Measurements from ENCODE around the gene AKT3.
"Not testable (repeated sequence)": the region's sequence is repeated elsewhere in the genome, so short reads cannot be mapped to it uniquely, and the experiment has no call there.

AKT3 gene

GRCh38 chr1:243772361-243773050 is 77.5 kb downstream of the AKT3 start:
- not testable (repeated sequence) for DNase-seq

GRCh38 chr1:243770860-243771259 is 79.2 kb downstream of the AKT3 start:
- no peak for DNase-seq

DNA sequence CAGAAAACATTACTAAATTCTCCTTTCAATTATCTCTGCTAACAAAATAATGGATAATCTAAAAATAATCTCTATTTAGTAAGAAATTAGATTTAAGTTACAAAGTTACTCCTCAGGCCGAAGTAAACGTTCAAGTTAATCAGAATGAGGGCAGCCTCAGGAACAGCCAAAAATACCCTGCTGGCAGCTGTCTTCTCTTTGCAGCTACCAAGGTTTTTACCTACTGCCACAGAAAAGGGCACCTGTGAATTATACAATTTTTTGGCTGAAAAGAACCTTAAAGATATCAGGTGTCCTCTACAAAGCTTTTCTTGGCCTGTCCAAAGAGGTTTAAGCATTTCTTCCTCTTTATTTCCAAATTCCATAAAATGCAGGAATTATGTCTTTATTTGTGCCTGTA is 84.4 kb downstream of the AKT3 start:
- DNase-seq: no peak

DNA sequence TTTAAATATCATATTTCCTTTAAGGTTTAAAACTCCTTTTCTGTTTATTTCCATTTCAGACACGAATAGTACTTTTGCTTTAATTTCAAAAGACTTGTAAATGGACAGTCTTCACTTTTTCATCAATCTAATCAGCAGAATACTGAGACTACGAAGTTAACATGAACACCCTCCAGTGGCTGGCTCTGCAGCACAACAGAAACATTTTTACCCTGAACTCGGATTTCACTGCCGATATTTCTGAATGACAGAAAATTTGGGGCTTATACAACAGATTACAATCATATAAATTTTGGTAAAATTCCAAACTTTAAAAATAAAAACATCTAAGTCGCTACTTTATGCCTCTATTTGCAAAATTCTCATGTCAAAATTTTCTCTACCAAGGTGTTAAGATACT is 86.2 kb downstream of the AKT3 start:
- DNase-seq: no peak

- DNase-seq: no peak
Observed at GRCh38 chr1:243758647-243759046, 91.4 kb downstream of the AKT3 start.

DNA sequence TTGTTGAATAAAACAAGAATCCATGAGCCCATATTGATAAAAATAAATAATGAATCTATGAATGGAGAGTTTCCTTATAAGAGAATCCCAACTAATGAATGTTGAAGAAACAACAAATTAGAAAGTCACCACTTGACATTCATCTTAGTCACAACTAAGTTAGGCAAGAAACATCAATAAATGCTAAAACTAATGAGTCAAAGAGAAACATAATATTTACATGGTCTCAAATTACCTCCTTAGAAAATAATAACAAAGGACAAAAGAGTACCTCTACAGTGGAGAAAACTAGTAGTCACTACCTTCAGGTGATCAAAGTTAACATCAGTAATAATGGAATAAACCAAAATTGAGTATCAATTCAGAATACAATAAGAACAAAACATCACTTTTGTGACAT is 93.5 kb downstream of the AKT3 start:
- DNase-seq: no peak

DNA sequence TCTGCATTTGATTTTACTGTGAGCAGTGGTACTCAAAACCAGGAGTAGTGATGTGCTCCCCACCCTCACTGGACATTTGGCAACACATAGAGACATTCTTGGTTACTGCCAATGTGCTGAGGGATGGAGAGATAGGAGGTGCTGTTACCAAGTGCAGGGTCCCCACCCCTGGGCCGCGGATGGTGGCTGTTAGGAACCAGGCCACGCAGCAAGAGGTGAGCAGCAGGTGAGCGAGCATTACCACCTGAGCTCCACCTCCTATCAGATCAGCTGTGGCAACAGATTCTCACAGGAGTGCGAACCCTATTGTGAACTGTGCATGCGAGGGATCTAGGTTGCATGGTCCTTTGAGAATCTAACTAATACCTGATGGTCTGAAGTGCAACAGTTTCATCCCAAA is 95.7 kb downstream of the AKT3 start:
- no peak for DNase-seq

- DNase-seq: no peak
Observed at GRCh38 chr1:243751506-243751905, 98.5 kb downstream of the AKT3 start.

DNA sequence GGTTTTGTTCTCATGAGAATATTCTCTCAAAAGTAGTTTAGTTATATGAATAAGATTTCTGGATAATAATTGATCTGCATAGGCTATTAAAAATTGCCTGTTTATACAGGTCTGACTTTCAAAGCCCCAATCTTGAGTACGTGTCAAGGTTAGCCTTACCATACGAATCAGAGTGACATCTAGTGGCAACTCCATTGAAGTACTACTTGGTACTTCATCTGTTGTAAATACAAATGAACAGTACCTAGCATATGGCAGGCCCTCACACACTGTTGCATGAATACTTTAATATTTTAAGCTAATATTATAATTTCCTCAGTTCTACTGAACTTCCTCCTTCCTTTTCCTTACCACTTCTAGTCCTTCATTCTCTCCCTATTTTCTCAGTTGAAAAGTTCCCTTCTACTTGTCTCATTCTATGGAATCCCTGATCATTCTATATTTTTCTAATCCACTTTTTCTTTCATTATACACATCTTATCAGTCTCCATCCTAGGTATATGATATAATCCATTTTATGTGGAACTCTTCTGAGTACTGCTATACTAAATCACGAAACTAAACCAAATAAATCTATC is 101.2 kb downstream of the AKT3 start:
- no peak for DNase-seq

DNA sequence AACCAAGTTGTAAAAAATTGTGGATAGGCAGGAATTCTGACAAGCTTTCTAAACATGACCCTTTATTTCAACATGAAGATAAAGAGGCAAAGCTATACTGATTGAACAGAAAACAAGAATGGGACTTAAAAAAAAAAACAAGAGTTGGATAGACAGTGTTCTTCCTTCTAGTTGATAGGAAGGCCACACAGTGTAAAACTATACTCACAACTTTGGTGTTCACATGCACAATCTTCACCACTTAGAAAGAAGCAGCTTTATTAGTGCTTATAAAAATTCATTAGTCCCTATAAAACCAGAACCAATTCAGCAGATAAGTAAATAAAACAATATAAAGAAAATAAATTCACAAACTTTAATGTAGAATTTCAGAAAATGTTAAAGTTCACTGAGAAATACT is 101.8 kb downstream of the AKT3 start:
- DNase-seq: no peak

DNA sequence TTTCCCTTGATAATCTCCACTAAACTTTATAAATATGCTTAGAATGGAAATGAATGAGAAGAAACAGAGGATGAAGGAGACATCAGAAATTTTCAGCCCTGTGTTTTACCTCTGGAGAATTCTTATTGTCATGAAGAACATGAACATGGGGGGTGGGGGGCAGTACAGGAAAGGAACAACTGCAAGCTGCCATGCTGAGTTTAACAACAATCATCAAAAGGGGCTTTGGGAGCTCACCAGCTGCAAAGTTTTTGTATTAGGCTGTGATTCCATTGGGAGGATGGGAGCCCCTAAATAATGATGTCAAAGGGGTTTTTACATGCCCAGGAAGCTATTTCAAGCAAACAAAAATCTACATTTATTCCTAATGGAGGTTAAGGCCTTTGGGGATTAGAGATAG is 103.3 kb downstream of the AKT3 start:
- DNase-seq: no peak

DNA sequence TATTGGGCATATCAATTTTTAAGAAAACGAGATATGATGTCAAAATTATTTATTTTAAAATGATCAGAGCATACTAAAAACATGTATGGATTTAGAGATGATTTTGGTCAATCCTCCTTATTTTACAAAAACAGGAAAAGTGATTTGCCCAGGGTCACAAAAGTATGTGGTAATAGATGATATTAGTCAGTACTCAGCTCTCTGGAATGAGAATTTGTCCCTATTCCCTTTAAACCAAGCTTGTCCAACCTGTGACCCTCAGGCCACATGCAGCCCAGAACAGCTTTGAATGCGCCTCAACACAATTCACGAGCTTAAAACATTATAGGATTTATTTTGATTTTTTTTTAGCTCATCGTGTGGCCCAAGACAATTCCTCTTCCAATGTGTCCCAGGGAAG is 104.7 kb downstream of the AKT3 start:
- DNase-seq: no peak

DNA sequence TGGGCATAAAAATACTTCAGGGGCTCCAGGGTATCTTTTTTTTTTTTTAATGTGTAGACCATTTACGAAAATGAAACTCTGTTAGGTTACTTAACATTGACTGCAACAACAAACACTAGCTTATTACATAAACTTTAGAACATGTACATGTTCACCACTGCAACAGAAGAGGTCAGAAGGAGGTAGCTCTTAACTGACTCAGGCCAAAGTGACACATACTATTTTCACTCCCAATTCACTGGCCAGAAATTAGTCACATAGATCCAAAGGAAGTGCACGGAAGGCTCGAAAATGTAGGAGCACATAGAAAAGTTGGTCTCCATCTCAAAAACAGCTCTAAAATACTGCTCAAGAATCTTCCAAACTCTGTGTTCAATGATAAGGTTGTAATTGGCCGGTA is 107.2 kb downstream of the AKT3 start:
- no peak for DNase-seq

DNA sequence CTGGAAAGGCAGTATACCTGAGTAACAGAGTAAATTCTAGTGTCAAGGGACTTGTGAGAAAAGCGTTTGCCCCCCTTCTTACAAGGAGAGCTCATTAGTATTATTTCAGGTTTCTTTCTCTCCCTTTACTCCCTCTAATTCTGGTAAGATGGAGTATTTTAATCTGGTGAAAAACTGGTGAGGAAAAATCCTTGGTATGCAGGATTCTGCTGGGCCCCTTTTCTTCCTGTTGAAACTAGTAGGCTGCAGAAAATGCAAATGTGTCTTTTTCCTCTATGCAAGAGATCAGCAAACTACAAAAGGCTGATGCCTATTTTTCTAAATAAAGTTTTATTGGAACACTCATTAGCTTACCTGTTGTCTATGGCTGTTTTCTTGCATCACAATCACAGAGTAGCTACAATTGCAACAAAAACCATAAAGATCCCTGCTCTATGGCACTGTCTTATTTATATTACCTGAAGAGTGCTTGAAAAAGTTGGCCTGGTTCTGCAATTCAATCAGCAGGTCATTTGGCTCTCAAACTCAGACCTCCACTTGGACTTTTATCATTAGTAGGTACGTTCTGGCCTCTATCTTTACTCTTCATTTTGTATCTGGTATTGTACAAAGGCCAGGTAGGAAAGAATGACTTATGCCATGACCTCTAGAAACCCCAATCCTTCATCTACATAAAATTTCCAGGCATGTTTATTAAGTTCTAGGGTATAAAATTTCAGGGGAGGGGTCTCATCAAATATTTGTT is 109.6 kb downstream of the AKT3 start:
- DNase-seq: no peak

- DNase-seq: no peak
Observed at GRCh38 chr1:243739335-243740003, 110.6 kb downstream of the AKT3 start.

DNA sequence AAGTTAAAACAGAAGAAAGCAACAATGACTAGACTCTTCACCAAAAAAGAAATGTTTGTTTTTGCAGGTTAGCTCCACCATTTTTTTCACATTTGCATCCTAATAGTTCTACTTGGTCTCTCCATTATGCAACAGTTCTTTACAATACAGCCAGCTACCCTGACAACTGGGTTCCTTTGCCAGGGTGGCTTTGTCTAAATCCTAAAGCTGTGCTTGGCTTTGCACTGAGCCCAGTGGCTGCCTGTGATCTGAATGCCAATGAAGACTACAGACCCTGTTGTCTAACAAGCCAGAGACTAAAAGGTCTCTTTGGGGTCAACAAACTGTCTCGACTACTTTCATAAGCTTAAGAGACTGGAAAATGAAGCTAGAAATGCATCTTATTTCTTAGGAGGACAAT is 112.0 kb downstream of the AKT3 start:
- DNase-seq: no peak

- DNase-seq: no peak
Observed at GRCh38 chr1:243735457-243735856, 114.6 kb downstream of the AKT3 start.

DNA sequence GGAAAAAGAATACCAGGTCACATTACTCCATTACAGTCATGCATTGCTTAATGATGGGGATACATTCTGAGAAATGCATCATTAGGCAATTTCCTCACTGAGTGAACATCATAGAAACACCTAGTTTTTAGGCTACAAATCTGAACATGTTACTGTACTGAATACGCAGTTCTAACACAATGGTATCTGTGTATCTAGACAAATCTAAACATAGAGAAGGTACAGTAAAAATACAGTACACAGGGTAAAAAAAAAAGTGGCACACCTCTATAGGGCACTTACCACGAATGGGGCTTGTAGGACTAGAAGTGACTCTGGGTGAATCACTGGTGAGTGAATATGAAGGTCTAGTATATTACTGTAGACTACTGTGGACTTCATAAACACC is 115.7 kb downstream of the AKT3 start:
- DNase-seq: no peak

DNA sequence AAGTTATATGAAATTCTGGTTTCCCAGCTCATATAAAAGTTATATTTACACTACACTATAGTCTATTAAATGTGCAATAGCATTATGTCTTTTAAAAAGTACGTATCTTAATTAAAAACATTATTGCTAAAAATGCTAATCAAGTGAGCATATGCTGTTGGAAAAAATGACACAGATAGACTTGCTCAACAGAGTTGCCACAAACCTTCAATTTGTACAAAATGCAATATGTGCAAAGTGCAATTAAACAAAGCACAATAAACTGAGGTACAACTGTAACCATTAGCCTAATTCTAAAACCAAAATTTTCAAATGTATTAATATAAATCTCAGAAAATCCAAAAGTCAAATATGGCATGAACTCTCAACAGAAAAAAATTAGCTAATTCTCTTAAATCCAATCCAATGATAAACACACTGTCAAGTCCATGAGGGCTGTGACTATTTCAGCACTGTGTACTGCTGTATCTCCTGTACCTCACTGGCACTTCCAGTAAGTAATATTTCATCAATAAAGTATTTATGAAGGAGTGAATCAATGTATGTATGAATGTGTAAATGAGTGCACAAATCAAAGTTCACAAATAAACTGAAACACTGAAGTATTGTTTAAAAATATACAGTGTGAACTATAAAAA is 116.3 kb downstream of the AKT3 start:
- no peak for DNase-seq

DNA sequence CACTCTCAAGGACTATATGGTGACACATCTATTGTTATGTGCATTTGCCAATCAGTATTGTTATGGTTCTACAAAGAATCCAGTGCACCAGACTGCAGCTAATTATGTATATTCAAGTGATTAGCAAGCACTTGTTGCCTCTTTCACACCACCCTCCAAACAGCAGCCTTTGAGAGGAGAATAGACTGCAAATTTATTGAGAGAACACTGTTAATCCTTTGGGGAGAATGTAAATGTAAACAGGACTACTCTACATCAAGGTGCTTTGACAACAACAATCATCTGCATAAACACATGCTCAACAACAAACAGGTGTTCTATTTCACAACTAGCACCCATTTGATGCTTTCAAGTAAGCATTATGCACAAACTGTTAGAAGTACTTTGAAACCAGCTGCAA is 117.4 kb downstream of the AKT3 start:
- no peak for DNase-seq

DNA sequence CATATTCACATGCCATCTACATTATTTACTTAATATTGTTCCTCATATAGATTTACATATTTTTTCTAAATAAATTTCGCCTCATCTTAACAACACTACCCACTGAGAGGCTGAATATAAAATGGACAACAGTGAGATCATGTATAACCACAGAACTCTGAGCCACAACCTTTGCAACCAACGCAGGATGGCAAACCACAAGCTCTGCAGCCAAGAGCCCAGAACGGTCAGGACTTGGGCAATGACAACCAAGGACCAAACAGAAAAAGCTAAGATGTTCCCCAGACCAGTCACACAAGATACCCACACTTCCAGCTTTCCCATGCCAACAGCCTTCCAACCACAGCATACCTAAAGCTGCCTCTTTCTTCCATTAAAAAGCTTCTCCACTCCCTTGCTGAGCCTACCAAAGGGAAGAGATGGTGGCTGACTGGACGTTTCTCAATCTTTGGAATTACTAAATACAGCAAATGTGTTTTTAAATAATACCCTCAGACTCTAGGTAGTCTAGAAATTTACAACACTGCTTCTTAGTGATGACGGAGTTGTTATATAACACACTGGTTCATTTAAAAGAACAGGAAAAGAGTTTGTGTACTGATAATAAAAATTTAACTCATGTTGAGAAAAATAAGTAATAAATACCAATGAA is 117.9 kb downstream of the AKT3 start:
- no peak for DNase-seq

GRCh38 chr1:243731301-243731891 is 118.6 kb downstream of the AKT3 start:
- DNase-seq: no peak

All from right forelimb (tissue), 1 donor.